GM12872 (cell line): Measurements from ENCODE around the gene PPOX.
A peak's percentile ranks its signal among the peaks of the same experiment; 100 is the strongest.

Experiments used
- TF ChIP-seq, protein P1 (sequence below): IDR thresholded peaks from 3 replicates; pipeline ENCODE4 v1.5.1; 2011; ENCODE audit warnings: low read depth, mild to moderate bottlenecking, low read length, moderate library complexity; ENCODE audit not compliant: insufficient read depth

The PPOX gene

GRCh38 chr1:161137881-161138280 lies 28.3 kb upstream of the PPOX start:
- TF ChIP-seq, protein P1, sequence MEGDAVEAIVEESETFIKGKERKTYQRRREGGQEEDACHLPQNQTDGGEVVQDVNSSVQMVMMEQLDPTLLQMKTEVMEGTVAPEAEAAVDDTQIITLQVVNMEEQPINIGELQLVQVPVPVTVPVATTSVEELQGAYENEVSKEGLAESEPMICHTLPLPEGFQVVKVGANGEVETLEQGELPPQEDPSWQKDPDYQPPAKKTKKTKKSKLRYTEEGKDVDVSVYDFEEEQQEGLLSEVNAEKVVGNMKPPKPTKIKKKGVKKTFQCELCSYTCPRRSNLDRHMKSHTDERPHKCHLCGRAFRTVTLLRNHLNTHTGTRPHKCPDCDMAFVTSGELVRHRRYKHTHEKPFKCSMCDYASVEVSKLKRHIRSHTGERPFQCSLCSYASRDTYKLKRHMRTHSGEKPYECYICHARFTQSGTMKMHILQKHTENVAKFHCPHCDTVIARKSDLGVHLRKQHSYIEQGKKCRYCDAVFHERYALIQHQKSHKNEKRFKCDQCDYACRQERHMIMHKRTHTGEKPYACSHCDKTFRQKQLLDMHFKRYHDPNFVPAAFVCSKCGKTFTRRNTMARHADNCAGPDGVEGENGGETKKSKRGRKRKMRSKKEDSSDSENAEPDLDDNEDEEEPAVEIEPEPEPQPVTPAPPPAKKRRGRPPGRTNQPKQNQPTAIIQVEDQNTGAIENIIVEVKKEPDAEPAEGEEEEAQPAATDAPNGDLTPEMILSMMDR: no peak

DNA sequence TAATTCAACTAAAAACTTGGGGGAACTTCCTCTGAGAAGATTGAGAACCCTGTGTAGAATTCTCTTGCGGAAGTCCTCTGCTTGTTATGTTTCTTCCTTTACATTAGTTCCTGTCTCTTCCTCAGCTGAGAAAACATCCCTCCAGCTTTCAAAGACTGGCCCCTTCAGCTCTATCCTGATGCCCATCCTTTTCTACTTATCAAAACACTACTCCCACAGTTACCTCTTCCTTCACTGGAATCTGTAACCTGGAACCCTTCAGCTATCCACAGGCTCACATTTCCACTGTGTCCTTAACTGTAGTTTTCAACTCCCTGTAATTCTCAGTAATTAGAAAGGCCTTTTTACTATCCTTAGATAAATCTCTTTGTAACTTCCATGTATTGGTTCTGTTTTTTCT lies 27.8 kb upstream of the PPOX start:
- TF ChIP-seq, protein P1: no peak

DNA sequence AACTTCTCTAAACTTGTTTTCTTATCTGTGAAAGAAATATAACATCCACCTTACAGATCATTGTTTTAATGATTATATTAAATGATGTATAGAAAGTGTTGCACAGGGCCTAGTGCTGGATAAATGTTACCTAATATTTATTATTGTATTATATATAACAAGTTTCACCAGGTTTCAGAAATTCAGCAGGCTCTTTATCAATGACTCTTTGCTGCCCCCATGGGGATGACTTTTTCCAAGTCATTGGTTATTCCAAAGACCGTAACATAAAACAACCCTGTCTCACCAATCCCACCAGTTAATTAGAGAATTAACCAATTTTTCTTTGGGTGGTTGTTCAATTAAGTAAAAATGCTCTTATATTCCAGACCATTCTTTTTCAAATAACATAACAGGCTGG lies 26.5 kb upstream of the PPOX start:
- TF ChIP-seq, protein P1: peak; percentile 40; the same call in 2 of the 3 replicates

- TF ChIP-seq, protein P1: no peak
Measured at GRCh38 chr1:161140755-161141400, 25.3 kb upstream of the PPOX start.

DNA sequence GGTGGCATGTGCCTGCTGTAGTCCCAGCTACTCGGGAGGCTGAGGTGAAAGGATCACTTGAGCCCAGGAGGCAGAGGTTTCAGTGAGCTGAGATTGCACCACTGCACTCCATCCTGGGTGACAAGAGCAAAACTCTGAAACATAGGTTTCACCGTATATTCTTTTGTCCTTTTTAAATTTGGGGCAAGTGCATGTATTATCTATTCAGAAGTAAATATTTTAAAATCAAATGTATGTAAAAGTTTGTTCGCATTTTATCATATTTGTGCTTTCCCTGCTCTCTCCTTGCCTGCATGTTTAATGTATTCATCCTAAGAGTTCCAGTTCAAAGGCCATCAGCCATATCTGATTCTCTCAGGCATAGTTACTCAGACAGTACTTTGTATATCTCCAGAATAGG lies 20.4 kb upstream of the PPOX start:
- TF ChIP-seq, protein P1: no peak

DNA sequence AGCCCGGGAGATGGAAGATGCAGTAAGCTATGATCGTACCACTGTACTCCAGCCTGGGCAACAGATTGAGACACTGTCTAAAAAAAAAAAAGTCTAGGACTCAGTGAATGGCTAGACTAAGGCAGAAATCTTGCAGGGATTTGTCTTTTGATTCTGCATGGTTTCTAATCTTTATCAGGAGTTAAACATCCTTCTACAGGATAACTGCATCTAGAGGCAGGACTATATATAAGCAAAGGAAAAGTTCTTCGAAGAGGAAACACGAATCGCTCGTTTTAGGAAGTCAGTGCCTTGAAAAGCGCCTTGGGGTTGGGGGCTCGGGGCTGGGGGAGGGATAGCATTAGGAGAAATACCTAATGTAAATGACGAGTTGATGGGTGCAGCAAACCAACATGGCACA lies 13.1 kb upstream of the PPOX start:
- TF ChIP-seq, protein P1: no peak

- TF ChIP-seq, protein P1: no peak
Measured at GRCh38 chr1:161153682-161154337, 12.4 kb upstream of the PPOX start, which contains the start of gene UFC1. Gene UFC1 (plus strand): TSS chr1:161153978. CDS start chr1:161153998, 20 bp downstream.
